Kidney epithelial cell (primary cell): ENCODE results near the gene RASSF5. TPM values are rescaled to one million over a fixed set of nuclear protein-coding genes. Genes with fewer than 3 reads are reported as not detected.

Source experiments
- DNase-seq: peaks from one replicate; pipeline ENCODE4 v3.0.0-alpha.2; 2010; ENCODE audit warnings: low read depth
- H3K27me3 ChIP-seq: 2 replicates; pipeline ENCODE4 v1.6.0; 2011; ENCODE audit warnings: low read length; ENCODE audit not compliant: control insufficient read depth, insufficient read depth
- H3K36me3 ChIP-seq: 2 replicates; pipeline ENCODE4 v1.5.1; 2011; ENCODE audit warnings: low read length; ENCODE audit not compliant: control insufficient read depth, insufficient read depth
- H3K4me3 ChIP-seq: 2 replicates; pipeline ENCODE4 v1.5.1; 2011; ENCODE audit warnings: low read depth, mild to moderate bottlenecking, control low read depth, low read length
- total RNA-seq: library from RNA; depleted of rRNA; stranded (reverse); fragments of >200 nt; gene quantifications from 2 replicates; pipeline ENCODE4 v1.2.3, GENCODE V29; 2015
- TF ChIP-seq, protein P1 (sequence below): IDR thresholded peaks from 2 replicates; pipeline ENCODE4 v1.5.1; 2011; ENCODE audit warnings: mild to moderate bottlenecking, moderate library complexity, low read length, control low read depth, inconsistent platforms; ENCODE audit not compliant: insufficient read depth, poor library complexity, severe bottlenecking

Gene RASSF5
- total RNA-seq, 1 donor from 2014 or later = 4.2 TPM

DNA sequence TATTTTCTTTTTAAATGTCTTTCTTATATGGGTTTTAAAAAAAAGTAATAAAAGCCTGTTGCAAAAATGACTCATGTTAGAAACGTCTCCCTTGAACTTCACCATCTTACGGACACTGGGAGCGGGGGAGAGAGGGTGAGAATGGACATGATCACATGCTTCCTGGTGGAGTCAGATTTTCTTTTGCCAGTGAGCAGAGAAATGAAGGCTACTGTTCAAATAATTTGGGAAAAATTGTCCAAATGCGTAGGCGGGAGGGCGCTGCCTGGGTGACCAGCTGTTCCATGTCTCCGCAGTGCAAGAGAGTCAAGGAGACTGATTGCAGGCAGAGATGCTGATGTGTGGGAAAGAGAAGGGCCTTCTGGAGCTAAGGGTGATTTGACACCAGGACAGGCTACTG is 81.9 kb downstream of the RASSF5 start:
- TF ChIP-seq, protein P1, sequence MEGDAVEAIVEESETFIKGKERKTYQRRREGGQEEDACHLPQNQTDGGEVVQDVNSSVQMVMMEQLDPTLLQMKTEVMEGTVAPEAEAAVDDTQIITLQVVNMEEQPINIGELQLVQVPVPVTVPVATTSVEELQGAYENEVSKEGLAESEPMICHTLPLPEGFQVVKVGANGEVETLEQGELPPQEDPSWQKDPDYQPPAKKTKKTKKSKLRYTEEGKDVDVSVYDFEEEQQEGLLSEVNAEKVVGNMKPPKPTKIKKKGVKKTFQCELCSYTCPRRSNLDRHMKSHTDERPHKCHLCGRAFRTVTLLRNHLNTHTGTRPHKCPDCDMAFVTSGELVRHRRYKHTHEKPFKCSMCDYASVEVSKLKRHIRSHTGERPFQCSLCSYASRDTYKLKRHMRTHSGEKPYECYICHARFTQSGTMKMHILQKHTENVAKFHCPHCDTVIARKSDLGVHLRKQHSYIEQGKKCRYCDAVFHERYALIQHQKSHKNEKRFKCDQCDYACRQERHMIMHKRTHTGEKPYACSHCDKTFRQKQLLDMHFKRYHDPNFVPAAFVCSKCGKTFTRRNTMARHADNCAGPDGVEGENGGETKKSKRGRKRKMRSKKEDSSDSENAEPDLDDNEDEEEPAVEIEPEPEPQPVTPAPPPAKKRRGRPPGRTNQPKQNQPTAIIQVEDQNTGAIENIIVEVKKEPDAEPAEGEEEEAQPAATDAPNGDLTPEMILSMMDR = no peak
- Histone ChIP-seq H3K36me3 (no peaks in the 10 kb centered on the region), H3K4me3 (no peak overlapping the region), H3K27me3 (no peaks in the 10 kb centered on the region)
- DNase-seq = peak; percentile 84

DNA sequence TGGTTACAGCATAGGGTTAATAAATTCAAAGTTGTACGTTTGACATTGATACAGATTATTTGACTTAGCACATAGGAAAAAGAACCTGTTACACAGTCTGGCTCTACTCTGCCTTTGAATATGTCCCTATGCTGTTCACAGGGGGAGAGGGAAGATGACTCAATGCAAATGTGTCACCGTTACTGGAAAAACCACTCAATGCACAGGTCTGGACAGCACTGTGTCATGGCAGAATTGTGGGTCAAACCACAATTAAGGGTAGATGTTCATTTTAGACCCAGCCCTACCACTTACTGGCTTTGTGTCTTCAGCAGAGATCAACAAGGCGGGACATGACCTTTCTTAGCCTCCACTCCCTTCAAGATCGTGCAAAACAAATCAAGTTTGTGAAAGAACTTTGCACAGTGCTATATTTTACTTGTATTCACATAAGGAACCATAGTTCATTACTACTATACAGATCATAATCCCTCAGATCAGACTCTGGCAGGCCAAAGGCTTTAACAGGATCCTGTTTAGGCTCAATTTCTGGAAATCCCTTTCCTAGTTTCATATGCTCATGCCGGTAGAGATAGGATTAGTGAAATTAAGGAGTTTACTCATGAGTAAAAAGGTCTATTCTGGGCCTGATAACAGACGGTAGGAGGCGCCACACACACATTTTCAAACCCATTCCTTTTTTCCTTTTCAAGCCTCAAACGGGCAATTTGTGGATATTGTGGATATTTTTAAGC is 82.9 kb downstream of the RASSF5 start:
- DNase-seq = peak; percentile 69

DNA sequence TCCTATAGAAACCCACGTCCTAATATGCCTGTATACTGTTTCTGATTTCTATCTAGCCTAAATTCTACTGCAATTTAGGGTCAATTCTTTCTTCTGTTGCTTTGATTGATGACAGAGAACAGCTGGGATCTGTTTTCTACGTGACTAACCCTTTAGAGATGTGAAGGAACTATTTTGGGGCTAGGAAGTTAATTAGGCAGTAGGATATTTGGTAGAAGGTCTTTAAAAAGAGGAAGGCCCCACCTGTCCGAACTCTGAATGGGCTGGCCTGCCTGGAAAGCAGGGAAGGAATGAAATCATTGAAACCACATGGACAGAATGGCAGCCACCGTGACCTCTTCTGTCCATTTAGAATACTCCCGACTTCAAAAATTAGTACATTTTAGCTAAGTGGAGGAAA is 83.9 kb downstream of the RASSF5 start:
- no peaks in the 10 kb centered on the region for H3K27me3 ChIP-seq
- DNase-seq = no peak
- TF ChIP-seq, protein P1 = no peak
- no peak overlapping the region for H3K4me3 ChIP-seq
- H3K36me3 ChIP-seq = no peaks in the 10 kb centered on the region

More for the DNA sequence above, 82.9 kb downstream of the RASSF5 start:
- no peaks in the 10 kb centered on the region for H3K27me3 ChIP-seq
- no peaks in the 10 kb centered on the region for H3K36me3 ChIP-seq
- no peak overlapping the region for H3K4me3 ChIP-seq
- TF ChIP-seq, protein P1 = peak; percentile 11

DNA sequence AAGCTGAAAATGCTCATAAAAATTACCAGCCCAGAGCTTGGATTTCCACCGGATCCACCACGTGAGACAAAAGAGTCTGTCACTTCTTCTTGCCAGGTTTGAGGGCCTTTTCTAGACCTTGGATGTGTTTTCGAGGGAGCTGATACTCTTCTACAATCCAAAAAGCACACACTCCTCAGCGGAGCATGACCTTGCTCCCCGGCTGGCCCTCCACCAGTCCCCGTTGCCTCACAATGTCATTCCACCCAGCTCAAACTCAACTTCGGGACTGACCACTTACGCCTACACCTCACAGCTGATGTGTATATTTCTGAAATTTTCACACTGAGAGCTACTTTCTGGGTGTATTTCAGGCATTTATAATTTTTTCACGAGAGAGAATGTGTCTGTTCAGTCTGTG is 84.4 kb downstream of the RASSF5 start:
- no peak overlapping the region for H3K4me3 ChIP-seq
- TF ChIP-seq, protein P1 = no peak
- H3K27me3 ChIP-seq = no peaks in the 10 kb centered on the region
- DNase-seq = no peak
- H3K36me3 ChIP-seq = no peaks in the 10 kb centered on the region

DNA sequence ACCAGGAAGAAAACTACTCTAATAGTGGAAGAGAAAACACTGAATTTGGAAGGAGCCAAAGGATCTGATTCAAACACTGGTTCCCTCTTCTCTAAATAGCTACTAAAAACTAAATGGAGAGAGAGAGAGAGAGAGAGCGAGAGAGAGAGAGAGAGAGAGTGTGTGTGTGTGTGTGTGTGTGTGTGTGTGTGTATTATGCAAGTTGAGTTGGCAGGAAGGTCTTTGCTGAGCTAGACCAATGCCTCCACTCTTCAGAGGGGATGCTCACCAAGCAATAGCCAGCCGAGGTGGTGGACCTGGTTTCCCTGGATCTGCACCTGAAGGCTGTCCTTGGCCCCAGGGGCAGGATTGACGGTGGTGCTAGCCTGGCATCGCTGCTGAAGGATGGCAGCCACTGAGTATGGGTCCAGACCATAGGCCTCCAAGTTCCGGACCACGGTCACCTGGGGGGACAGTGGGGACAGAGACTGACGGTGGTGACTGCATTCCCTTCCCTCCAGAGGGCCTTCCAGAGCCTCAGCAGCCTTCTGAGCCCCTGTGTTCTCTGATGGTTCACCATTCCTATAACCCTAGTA is 86.1 kb downstream of the RASSF5 start:
- DNase-seq = no peak
- TF ChIP-seq, protein P1 = no peak
- Histone ChIP-seq H3K4me3 (no peak overlapping the region), H3K36me3 (no peaks in the 10 kb centered on the region), H3K27me3 (no peaks in the 10 kb centered on the region)
